Lung (tissue), 12 donors: ENCODE measurements around the gene IDH3B. TPM values are rescaled to one million over a fixed set of nuclear protein-coding genes. Genes with fewer than 3 reads are reported as not detected.
"Not testable (repeated sequence)": the region's sequence is repeated elsewhere in the genome, so short reads cannot be mapped to it uniquely, and the experiment has no call there.

Experiments
- ATAC-seq: fragments of 200-7000 bp; cut with Tn5 transposase; one replicate; pipeline ENCODE4 v1.9.1; 2020; ENCODE audit warnings: moderate number of reproducible peaks; ENCODE audit not compliant: insufficient read depth, low FRiP score
- DNase-seq, 3 donors: peaks; one replicate each; pipeline ENCODE4 v3.0.0-alpha.2; 2013 to 2017
- H3K27ac ChIP-seq, 2 donors: one replicate each; pipeline ENCODE4 v1.5.1; 2013; ENCODE audit warnings: mild to moderate bottlenecking in 2 of 2, moderate library complexity in 2 of 2, control low read depth in 1 of 2, inconsistent platforms in 1 of 2, low read depth in 1 of 2, low read length in 1 of 2
- H3K27me3 ChIP-seq, 3 donors: one replicate each; pipeline ENCODE4 v1.5.1; 2013; ENCODE audit warnings: low read length in 2 of 3; ENCODE audit not compliant: control insufficient read depth in 3 of 3, insufficient read depth in 3 of 3
- H3K36me3 ChIP-seq, 4 donors: one replicate each; pipeline ENCODE4 v1.5.1; 2013; ENCODE audit warnings: low read length in 4 of 4, mild to moderate bottlenecking in 1 of 4, moderate library complexity in 1 of 4; ENCODE audit not compliant: control insufficient read depth in 4 of 4, insufficient read depth in 4 of 4
- H3K4me1 ChIP-seq, 5 donors: one replicate each; pipeline ENCODE4 v1.5.1; 2013; ENCODE audit warnings: low read length in 5 of 5, mild to moderate bottlenecking in 2 of 5, moderate library complexity in 1 of 5; ENCODE audit not compliant: control insufficient read depth in 5 of 5, insufficient read depth in 5 of 5
- H3K4me3 ChIP-seq: one replicate; pipeline ENCODE4 v1.5.1; 2013; ENCODE audit warnings: mild to moderate bottlenecking, control low read depth, moderate library complexity
- H3K9ac ChIP-seq, 2 donors: one replicate each; pipeline ENCODE4 v1.5.1; 2013; ENCODE audit warnings: low read length in 2 of 2, control low read depth in 1 of 2; ENCODE audit not compliant: insufficient read depth in 1 of 2
- H3K9me3 ChIP-seq, 4 donors: one replicate each; pipeline ENCODE4 v1.5.1; 2013; ENCODE audit warnings: low read length in 3 of 4, mild to moderate bottlenecking in 1 of 4, moderate library complexity in 1 of 4; ENCODE audit not compliant: control insufficient read depth in 4 of 4, insufficient read depth in 3 of 4
- CTCF ChIP-seq: IDR thresholded peaks from 2 replicates; pipeline ENCODE4 v1.5.1; 2012; ENCODE audit warnings: mild to moderate bottlenecking; ENCODE audit errors: control extremely low read depth, extremely low read depth
- WGBS, 2 donors: extraction: QIAGEN DNeasy Blood & Tissue Kit; methylation state at CpG; one replicate each; pipeline ENCODE4 v1.1.7; 2013; 5-methylcytosine and 5-hydroxymethylcytosine counted together
- polyA plus RNA-seq, 2 donors: library from polyadenylated mRNA; stranded (reverse); fragments of 200-250 nt; gene quantifications; one replicate each; pipeline ENCODE4 v1.2.1, GENCODE V29; 2013
- total RNA-seq, 2 donors: library from RNA; depleted of rRNA in 1 of 2; stranded (reverse); fragments of >200 nt in 1 of 2; gene quantifications; one replicate each; pipeline ENCODE4 v1.2.1, GENCODE V29; 2014 to 2021
- donor health status: control.
- donor health status: control.
- donor health status: Bipolar disorder and iron deficiency.
- donor health status: healthy.
- donor health status: DM: yes; HTN: yes; CAD: no.

IDH3B gene
- total and polyA plus RNA-seq, 4 donors: 65.3 to 83.1 (median 70.1) TPM

GRCh38 chr20:2688041-2688591 is 24.1 kb upstream of the IDH3B start:
- H3K27ac ChIP-seq: no peak overlapping the region
- H3K36me3 ChIP-seq: no peaks in the 10 kb centered on the region
- H3K4me1 ChIP-seq: peaks cover 0 to 7% (median 2%) of the 10 kb centered on the region in 5 donors
- ATAC-seq (peak; percentile 68), DNase-seq (peak; percentile 57 to 63 (median 61))
- H3K9ac ChIP-seq: no peak overlapping the region
- H3K27me3 ChIP-seq: peaks cover 0 to 41% (median 9%) of the 10 kb centered on the region in 3 donors
- 16 to 22% methylated on average over 18 of the region's 18 CpGs for WGBS, 2 donors
- no peak overlapping the region for H3K4me3 ChIP-seq
- TF ChIP-seq CTCF: peak; percentile 41
- H3K9me3 ChIP-seq: no peaks in the 10 kb centered on the region

GRCh38 chr20:2687514-2687913 is 23.5 kb upstream of the IDH3B start:
- TF ChIP-seq CTCF: no peak
- Histone ChIP-seq H3K9me3 (no peaks in the 10 kb centered on the region), H3K27me3 (peaks cover 0 to 41% (median 9%) of the 10 kb centered on the region in 3 donors), H3K4me1 (peaks cover 0 to 7% (median 2%) of the 10 kb centered on the region in 5 donors), H3K27ac (no peak overlapping the region), H3K36me3 (no peaks in the 10 kb centered on the region), H3K9ac (no peak overlapping the region), H3K4me3 (no peak overlapping the region)
- DNase-seq (no peak), ATAC-seq (no peak)
- 41 to 46% methylated on average over 6 of the region's 6 CpGs for WGBS, 2 donors

- H3K27me3 ChIP-seq: peaks cover 0 to 35% (median 9%) of the 10 kb centered on the region in 3 donors
- H3K9ac ChIP-seq, H3K4me1 ChIP-seq, ATAC-seq, H3K36me3 ChIP-seq, H3K9me3 ChIP-seq, H3K4me3 ChIP-seq, DNase-seq, H3K27ac ChIP-seq: not testable (repeated sequence)
- 30 to 71% methylated on average over 3 of the region's 4 CpGs for whole genome bisulfite sequencing, 2 donors
Observed at GRCh38 chr20:2684817-2685216, 20.8 kb upstream of the IDH3B start.

- H3K4me3 ChIP-seq, H3K9me3 ChIP-seq, ATAC-seq, DNase-seq, H3K36me3 ChIP-seq, H3K27ac ChIP-seq, H3K4me1 ChIP-seq, H3K9ac ChIP-seq: not testable (repeated sequence)
- peaks cover 0 to 24% (median 7%) of the 10 kb centered on the region in 3 donors for H3K27me3 ChIP-seq
- WGBS, 2 donors: 54 to 55% methylated on average over 3 of the region's 3 CpGs
Observed at GRCh38 chr20:2682040-2682439, 18.0 kb upstream of the IDH3B start.
